Measurements from ENCODE around the gene ZNF366.
"Not testable (repeated sequence)": the region's sequence is repeated elsewhere in the genome, so short reads cannot be mapped to it uniquely, and the experiment has no call there.

The ZNF366 gene

DNA sequence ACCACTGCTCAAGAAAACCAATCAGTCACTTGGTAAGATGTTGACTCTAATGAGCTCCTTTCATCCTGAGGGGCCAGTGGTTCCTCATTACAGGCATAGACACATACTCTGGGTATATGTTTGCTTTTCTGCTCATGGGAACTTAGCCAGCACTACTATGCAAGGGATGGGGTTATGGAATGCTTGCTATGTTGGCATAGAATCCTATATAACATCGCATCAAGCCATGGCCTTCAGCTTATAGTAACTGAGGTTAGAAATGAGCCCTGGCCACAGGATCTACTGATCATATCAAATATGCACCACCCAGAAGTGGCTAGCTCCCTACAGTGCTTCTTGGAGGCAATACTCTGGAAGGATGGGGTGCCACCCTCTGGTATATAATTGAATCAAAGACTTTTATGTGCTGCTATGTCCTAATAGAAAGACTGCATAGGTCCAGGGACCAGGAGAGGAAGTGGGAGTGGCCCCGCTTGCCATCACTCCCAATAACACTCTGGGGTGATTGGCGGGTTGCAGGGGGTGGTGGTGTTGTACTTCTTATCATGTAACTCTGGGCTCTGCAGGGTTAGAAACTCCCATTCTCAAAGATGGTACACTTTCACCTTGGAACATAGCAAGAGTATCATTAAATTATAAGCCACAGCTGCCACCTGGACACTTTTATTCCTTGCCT lies 70.3 kb downstream of the ZNF366 start:
- DNase-seq, result no peak

DNA sequence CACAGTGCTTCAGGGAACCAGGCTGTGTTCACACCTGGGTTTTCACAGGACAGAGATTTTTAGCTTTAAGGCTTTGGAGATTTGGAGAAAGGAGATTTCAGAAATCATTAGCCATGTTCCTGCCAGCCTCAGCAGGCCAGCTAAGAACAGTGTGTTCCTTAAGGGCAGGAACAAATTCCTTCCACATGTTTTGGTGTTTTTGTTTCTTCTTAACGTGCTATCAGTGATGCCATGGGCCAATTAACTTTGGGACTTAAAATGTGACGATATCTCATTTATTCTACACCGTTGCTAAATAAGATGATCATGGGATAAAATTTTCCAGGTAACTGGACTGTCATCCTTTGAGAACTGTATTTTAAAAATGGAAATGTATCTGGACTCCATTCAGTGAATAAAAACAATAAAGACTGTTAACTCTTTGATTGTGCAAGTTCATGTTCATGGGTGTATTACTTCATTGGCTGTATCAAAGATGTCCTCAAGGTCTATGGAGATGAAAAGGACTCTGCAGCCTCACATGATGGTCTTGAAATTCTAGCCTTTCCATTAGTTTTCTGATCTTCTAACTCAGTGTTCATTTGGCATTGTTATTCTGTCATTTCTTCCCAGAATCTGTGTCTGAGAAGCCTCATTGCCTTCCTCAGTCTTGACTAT lies 72.3 kb downstream of the ZNF366 start:
- no peak for DNase-seq

DNA sequence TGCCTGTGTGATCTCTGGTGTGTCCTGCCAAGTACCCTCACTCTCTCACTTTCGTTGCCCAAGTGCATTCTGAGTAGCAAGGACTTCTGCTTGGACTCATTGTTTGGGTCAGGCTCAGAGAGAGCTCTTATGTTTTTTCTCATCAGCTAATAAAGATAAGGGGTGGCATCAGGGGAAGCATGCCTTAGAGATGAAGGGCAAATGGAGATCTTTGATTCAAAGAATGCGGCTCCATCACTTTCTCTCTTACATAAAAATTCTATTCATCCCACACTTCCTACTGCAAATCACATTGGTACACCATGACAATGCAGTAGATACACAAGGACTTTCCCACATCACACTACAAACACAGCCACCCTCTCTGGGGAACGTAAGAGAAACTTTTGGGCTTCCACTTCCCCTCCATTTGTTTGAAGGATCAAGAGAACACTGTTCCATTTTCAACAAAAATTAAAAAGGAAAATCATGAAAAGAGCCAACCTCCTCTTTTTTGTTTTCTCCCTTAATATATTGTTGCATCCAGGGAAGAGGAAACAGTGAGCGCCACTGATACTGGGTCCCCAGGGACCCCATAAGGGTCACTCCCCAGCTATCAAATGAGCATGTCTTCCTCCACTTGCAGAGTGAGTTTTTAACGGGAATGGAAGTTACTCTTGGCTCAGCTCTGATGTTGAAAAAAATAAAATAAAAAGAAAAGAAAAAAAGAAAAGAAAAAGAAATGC lies 73.0 kb downstream of the ZNF366 start:
- no peak for DNase-seq

GRCh38 chr5:72433522-72433921 lies 73.7 kb downstream of the ZNF366 start:
- no peak for DNase-seq

GRCh38 chr5:72428669-72429068 lies 78.5 kb downstream of the ZNF366 start:
- no peak for DNase-seq

GRCh38 chr5:72427488-72428437 lies 79.4 kb downstream of the ZNF366 start:
- DNase-seq, result no peak

DNA sequence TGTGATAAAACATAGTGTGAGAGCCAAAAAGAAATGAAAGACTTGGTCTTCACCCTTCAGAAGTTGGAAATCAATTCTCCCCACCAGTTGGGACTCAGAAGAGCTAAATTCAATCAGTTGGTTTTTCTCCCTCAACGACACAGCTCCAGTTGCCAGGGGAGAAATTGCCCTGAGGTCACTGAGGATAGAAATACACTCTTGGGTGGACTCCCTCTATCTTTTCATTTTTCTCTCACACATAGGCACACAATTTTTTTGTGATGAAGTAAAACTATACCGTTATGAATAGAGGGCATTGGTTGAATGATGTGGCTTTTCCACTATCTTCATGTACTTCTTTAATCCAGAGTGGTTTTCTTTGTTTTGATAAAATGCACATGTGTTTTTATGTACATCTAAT lies 80.2 kb downstream of the ZNF366 start:
- DNase-seq, result no peak

- DNase-seq, result no peak
Measured at GRCh38 chr5:72426019-72426418, 81.2 kb downstream of the ZNF366 start.

- no peak for DNase-seq
Measured at GRCh38 chr5:72418271-72418670, 88.9 kb downstream of the ZNF366 start.

GRCh38 chr5:72417333-72418062 lies 89.7 kb downstream of the ZNF366 start:
- no peak for DNase-seq

DNA sequence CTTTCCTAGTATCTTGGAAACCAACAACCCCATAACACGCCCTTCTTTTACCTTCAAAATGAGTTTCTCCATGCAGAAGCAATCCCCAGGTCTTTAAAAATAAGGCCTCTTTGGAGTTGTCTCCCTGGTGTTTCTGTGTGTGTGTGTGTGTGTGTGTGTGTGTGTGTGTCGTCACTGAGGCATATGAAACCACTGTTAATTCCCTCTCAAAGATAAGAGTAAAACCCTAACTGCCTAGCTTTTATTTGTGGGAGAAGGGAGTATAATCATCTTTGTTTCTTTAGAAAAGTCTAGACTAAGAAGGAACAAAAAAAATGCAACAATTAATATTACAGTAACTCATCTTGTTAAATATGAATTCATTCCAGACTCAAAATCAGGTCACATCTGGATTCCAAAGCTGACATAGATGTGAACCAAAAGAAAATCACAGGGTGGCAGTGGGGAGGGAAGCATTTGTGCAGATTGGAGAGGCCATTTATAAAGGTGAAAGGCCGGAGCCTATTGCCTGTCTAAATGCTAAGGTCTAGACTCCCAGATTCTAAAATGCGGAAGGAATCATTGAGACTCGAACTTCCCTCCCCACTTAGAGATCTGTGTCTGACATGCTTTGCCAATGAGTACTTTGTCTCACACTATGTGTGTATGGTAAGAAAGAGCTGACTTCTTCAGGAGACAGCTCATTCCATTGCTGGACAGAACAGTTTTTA lies 91.4 kb downstream of the ZNF366 start:
- no peak for DNase-seq

- DNase-seq, result no peak
Measured at GRCh38 chr5:72412283-72413055, 94.7 kb downstream of the ZNF366 start.

GRCh38 chr5:72410688-72411295 lies 96.4 kb downstream of the ZNF366 start:
- DNase-seq, result no peak

DNA sequence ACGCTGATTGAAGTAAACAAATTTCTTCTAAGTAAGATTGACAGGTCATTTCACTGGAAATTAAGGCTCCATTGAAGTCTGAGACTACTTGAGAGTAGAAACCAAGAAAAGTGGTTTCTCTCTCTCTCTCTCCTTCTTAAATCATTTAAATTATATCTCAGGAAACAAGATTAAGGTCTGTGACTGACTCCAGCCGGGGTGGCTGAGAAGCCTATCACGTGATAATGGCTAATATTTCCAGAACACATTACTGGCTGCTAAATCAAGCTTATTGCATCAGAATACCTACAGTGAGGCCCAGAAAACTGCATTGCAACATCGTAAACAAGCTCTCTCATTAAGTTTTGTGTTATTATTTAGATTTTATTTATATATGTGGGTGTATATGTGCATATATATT lies 98.6 kb downstream of the ZNF366 start:
- no peak for DNase-seq

GRCh38 chr5:72408127-72408526 lies 99.1 kb downstream of the ZNF366 start:
- no peak for DNase-seq

DNA sequence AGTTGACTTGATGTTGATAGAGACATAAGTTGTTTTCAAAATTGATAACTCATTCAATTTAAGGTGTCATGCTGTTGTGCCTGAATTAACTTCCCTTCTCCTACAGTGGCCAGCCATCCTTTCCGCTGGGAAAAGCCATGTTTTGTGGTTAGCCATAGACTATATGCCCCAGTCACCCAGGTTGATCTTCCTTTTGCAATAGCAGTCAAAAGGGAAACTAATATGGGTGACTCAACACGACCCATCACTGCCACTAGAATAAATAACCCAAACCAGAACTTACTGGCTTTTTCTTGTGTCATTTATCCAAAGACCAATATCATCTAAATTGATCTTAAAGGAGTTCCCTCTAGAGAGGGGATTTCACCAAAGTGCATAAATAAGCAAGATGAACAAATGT lies 99.7 kb downstream of the ZNF366 start:
- no peak for DNase-seq

DNA sequence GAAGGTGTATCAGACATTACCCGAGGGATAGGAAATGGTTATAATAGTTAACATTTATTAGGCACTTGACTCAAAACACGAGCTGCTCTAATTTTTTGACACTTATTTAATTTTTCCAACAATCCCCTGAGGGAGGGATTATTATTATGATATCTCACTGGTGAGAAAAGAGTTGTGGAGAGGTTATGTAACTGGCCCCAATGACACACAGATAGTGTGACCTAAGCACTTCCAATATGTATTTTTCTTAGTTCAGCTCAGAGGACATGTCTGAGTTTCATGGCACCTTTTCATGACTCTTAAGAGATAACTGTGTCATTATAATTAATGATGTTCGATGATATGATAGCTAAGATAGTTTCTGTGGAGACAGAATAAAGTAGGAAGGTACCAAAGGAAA lies 100.1 kb downstream of the ZNF366 start:
- no peak for DNase-seq

GRCh38 chr5:72404771-72405170 lies 102.4 kb downstream of the ZNF366 start:
- DNase-seq, result not testable (repeated sequence)

DNA sequence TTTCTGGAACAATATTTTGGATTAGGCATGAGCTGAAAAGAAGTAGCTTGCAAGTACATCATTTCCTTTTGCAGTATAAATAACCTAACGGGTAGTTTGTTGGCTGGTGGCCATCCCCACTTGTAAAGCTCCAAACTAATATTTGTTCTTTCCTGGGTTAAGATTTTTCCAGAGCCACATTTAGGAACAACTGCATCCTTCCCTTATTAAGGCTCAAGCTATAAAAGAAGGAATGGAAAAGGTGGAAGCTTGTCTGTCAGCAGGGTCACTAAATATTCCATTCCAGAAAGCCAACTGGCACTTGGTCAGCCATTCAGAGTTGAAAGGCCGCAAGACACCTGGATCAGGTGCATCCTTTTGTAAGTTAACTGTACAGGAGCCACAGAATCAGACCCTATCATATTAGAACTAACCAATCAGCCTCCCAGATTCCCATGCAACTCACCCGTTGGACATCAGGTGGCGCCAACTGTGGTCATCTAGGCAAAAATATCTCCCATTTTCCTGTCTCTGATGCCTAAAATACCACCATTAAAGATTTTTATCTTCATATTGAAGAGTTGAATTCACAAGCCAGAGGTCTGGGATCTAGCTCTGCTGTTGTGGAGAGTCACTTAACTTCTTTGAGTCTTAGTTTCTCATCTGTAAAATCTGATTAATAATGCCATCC lies 104.1 kb downstream of the ZNF366 start:
- DNase-seq, result no peak

DNA sequence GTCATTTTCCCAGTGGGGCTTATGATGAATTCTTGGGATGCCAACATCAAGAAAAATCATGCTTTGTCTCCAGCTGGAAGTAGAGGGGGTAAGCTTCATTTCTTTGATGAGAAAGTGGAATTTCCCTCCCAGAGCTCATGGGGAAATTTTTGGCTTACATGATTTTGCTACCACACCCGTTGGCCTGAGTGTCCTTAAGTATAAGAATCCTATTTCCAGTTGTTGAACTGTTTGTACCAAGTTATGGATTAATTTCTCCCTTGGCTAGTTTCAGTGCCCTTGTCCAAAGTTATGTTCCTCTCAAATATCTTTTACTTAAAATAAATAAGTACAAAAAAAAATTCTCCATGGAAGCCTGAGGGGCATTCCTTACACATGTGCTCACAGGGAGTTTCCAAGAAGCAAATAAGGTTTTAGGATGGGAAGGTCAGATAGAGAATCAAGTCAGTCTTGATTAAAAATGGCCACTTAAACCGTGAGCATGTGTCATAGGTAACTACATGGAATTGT lies 104.8 kb downstream of the ZNF366 start:
- DNase-seq, result no peak

All from SIG-M5 (cell line).